Adipocyte (in vitro differentiated cells): Measurements from ENCODE around the gene PEDS1.
"Not testable (repeated sequence)": the region's sequence is repeated elsewhere in the genome, so short reads cannot be mapped to it uniquely, and the experiment has no call there.

Experiments used
- DNase-seq: peaks from one replicate; pipeline ENCODE4 v3.0.0-alpha.2; 2015; ENCODE audit warnings: low read depth
- H3K27me3 ChIP-seq: replicated peaks from 2 replicates; pipeline ENCODE4 v1.7.0; 2013; ENCODE audit warnings: mild to moderate bottlenecking, low read length, moderate library complexity; ENCODE audit not compliant: control insufficient read depth, insufficient read depth
- H3K36me3 ChIP-seq: 2 replicates; pipeline ENCODE4 v1.7.0; 2013; ENCODE audit warnings: low read length, mild to moderate bottlenecking, moderate library complexity; ENCODE audit not compliant: control insufficient read depth, insufficient read depth, severe bottlenecking
- H3K4me1 ChIP-seq: 2 replicates; pipeline ENCODE4 v1.7.0; 2013; ENCODE audit warnings: mild to moderate bottlenecking, low read length, moderate library complexity; ENCODE audit not compliant: control insufficient read depth, insufficient read depth
- H3K4me3 ChIP-seq: 2 replicates; pipeline ENCODE4 v1.7.0; 2013; ENCODE audit warnings: mild to moderate bottlenecking, low read length, moderate library complexity
- H3K9ac ChIP-seq: 2 replicates; pipeline ENCODE4 v1.7.0; 2013; ENCODE audit warnings: mild to moderate bottlenecking, low read length, moderate library complexity
- H3K9me3 ChIP-seq: 2 replicates; pipeline ENCODE4 v1.7.0; 2013; ENCODE audit warnings: mild to moderate bottlenecking, low read length, moderate library complexity; ENCODE audit not compliant: control insufficient read depth

The PEDS1 gene

GRCh38 chr20:50107086-50107660, 46.4 kb downstream of the PEDS1 start:
- Histone ChIP-seq H3K36me3 (peaks cover 6% of the 10 kb centered on the region), H3K4me1 (peaks cover 52% of the 10 kb centered on the region), H3K27me3 (no peaks in the 10 kb centered on the region), H3K9ac (no peak overlapping the region), H3K9me3 (no peaks in the 10 kb centered on the region), H3K4me3 (no peak overlapping the region)
- DNase-seq = no peak

GRCh38 chr20:50106669-50107068, 46.9 kb downstream of the PEDS1 start:
- not testable (repeated sequence) for H3K27me3 ChIP-seq, H3K9ac ChIP-seq, H3K36me3 ChIP-seq, DNase-seq, H3K4me3 ChIP-seq, H3K9me3 ChIP-seq
- H3K4me1 ChIP-seq = peaks cover 47% of the 10 kb centered on the region
